K562 (cell line): ENCODE results near the gene PLEKHN1. TPM values are rescaled to one million over a fixed set of nuclear protein-coding genes. Genes with fewer than 3 reads are reported as not detected.

ENCODE experiments used
- BHLHE40 ChIP-seq: IDR thresholded peaks from 2 replicates; pipeline ENCODE4 v1.6.1; 2011; ENCODE audit warnings: low read length, improper control_type of control experiment
- NFE2L1 ChIP-seq: fragments of 450-650 bp; IDR thresholded peaks from 2 replicates; pipeline ENCODE4 v1.6.1; 2016; ENCODE audit warnings: missing genetic modification characterization, low read depth, mild to moderate bottlenecking, missing compliant biosample characterization, moderate library complexity, borderline replicate concordance
- NRF1 ChIP-seq, 2 experiments: fragments of 450-650 bp; IDR thresholded peaks in 1 of 2; conservative IDR thresholded peaks in 1 of 2; 2 replicates each; pipeline ENCODE4 v1.6.1; 2014; ENCODE audit warnings: mild to moderate bottlenecking in 2 of 2
- SMARCE1 ChIP-seq: fragments of 450-650 bp; IDR thresholded peaks from 2 replicates; pipeline ENCODE4 v1.7.1; 2016; ENCODE audit warnings: mild to moderate bottlenecking
- TAF1 ChIP-seq: IDR thresholded peaks from 2 replicates; pipeline ENCODE4 v1.6.1; 2011; ENCODE audit warnings: mild to moderate bottlenecking, low read length, moderate library complexity; ENCODE audit not compliant: insufficient read depth, control insufficient read depth, severe bottlenecking; ENCODE audit errors: extremely low read depth
- U2AF1 ChIP-seq: fragments of 200-400 bp; formaldehyde crosslinking; optimal IDR thresholded peaks from 2 replicates; pipeline ENCODE3; 2017; ENCODE audit warnings: mild to moderate bottlenecking, low read depth, low read length, moderate library complexity
- WHSC1 ChIP-seq: IDR thresholded peaks from one replicate; pipeline ENCODE4 v1.6.1; 2012; ENCODE audit warnings: low read length, control low read depth, inconsistent platforms
- ZNF668 ChIP-seq: fragments of 250-450 bp; sonication (Bioruptor Pico); IDR thresholded peaks from 2 replicates; pipeline ENCODE4 v1.8.0; 2022; ENCODE audit warnings: mild to moderate bottlenecking, inconsistent platforms
- ZSCAN29 ChIP-seq: fragments of 450-650 bp; IDR thresholded peaks from 2 replicates; pipeline ENCODE4 v1.6.1; 2017
- polyA plus RNA-seq, 8 experiments: library from polyadenylated mRNA; depleted of rRNA in 4 of 8; stranded (reverse) in 5 of 8; unstranded in 3 of 8; fragments of >200 nt; fragmentation: Nextera tagmentation in 2 of 8; fragmentation: Illumina TruSeq in 1 of 8; extraction: Ambion mirVana in 2 of 8; extraction: Trizol in 1 of 8; gene quantifications; 2 replicates each; pipeline versions ENCODE4 v1.2.1 to v1.2.3, GENCODE V29; 2011 to 2014; ENCODE audit warnings: inconsistent platforms in 1 of 8, missing spikeins in 1 of 8
- total RNA-seq, 7 experiments: library from RNA; depleted of rRNA in 6 of 7; stranded (reverse); fragments of >200 nt in 6 of 7; fragmentation: Illumina TruSeq in 2 of 7; extraction: Trizol in 2 of 7; gene quantifications; 2 replicates each; pipeline versions ENCODE4 v1.2.1 to v1.2.3, GENCODE V29; 2011 to 2021; ENCODE audit warnings: low replicate concordance in 1 of 7
- TF ChIP-seq, protein P1 (sequence below): fragments of 150-350 bp; IDR thresholded peaks from 2 replicates; pipeline ENCODE4 v1.6.1; 2014; ENCODE audit warnings: low read depth, mild to moderate bottlenecking, low read length, borderline replicate concordance
- TF ChIP-seq, protein P2 (sequence below): fragments of 450-650 bp; formaldehyde crosslinking; IDR thresholded peaks from 2 replicates; pipeline ENCODE4 v1.4.0; 2020; ENCODE audit warnings: mild to moderate bottlenecking, moderate library complexity
- TF ChIP-seq, protein P3 (sequence below), 2 experiments: fragments of 450-650 bp; formaldehyde crosslinking in 1 of 2; IDR thresholded peaks; 2 replicates each; pipeline versions ENCODE4 v1.4.0 to v1.6.1; 2014 to 2020; ENCODE audit warnings: mild to moderate bottlenecking in 2 of 2, borderline replicate concordance in 1 of 2, low read depth in 1 of 2
- TF ChIP-seq, protein P4 (sequence below): sonication (generic); formaldehyde crosslinking; IDR thresholded peaks from 2 replicates; pipeline ENCODE4 v1.9.0; 2022; ENCODE audit warnings: mild to moderate bottlenecking, missing genetic modification reagents

The PLEKHN1 gene
- total and polyA plus RNA-seq, 9 of the 15 experiments (the other 6 are each of a cell fraction or from before 2014, with no cell fraction given): 0.07 to 1.5 (median 0.13) TPM; not detected in 2

DNA sequence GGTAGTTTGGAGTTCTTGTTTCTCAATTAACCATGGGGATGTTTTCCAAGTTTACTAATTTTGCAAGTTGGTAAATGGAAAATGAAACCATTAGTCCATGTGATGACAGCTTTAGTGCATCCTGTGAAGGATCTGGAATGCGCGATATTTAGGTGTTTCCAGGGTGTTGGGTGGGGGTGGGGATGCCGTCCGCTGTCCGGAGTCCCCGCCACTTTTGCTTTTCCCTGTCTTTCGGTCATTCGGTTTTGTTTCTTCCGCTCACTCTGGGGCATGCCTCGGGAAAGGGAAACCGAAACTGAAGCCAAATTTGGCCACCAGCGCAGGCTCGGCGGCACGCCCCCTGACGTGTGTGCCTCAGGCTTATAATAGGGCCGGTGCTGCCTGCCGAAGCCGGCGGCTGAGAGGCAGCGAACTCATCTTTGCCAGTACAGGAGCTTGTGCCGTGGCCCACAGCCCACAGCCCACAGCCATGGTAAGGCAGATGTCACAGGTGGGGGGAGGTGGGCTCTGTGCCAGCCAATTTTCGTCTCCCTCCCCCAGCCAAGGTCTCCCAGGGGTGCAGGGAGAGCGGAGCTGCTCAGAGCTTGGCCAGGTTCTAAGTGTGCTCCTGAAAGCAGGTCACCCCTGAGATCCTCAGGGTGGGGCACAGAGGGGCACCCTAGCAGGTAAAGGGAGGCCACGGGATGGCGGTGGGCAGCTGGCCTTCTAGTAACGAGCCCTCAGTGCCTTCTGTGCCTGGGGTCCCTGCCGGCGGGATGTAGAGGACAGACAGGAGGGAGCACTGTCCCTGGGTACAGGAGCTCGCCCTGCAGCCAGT is 47.0 kb downstream of the PLEKHN1 start, which contains the start of gene ISG15 (continued):
- TF ChIP-seq, protein P1, sequence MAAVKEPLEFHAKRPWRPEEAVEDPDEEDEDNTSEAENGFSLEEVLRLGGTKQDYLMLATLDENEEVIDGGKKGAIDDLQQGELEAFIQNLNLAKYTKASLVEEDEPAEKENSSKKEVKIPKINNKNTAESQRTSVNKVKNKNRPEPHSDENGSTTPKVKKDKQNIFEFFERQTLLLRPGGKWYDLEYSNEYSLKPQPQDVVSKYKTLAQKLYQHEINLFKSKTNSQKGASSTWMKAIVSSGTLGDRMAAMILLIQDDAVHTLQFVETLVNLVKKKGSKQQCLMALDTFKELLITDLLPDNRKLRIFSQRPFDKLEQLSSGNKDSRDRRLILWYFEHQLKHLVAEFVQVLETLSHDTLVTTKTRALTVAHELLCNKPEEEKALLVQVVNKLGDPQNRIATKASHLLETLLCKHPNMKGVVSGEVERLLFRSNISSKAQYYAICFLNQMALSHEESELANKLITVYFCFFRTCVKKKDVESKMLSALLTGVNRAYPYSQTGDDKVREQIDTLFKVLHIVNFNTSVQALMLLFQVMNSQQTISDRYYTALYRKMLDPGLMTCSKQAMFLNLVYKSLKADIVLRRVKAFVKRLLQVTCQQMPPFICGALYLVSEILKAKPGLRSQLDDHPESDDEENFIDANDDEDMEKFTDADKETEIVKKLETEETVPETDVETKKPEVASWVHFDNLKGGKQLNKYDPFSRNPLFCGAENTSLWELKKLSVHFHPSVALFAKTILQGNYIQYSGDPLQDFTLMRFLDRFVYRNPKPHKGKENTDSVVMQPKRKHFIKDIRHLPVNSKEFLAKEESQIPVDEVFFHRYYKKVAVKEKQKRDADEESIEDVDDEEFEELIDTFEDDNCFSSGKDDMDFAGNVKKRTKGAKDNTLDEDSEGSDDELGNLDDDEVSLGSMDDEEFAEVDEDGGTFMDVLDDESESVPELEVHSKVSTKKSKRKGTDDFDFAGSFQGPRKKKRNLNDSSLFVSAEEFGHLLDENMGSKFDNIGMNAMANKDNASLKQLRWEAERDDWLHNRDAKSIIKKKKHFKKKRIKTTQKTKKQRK: no peak
- no peak for TF ChIP-seq NFE2L1 (tag)
- TF ChIP-seq, protein P2, sequence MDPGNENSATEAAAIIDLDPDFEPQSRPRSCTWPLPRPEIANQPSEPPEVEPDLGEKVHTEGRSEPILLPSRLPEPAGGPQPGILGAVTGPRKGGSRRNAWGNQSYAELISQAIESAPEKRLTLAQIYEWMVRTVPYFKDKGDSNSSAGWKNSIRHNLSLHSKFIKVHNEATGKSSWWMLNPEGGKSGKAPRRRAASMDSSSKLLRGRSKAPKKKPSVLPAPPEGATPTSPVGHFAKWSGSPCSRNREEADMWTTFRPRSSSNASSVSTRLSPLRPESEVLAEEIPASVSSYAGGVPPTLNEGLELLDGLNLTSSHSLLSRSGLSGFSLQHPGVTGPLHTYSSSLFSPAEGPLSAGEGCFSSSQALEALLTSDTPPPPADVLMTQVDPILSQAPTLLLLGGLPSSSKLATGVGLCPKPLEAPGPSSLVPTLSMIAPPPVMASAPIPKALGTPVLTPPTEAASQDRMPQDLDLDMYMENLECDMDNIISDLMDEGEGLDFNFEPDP: no peak
- TF ChIP-seq SMARCE1: peak; percentile 70
- peak; percentile 37 for TF ChIP-seq TAF1
- TF ChIP-seq NRF1 (conservative IDR thresholded peaks at IDR 0.05 in 1 of 2, IDR thresholded peaks at IDR 0.05 in 1 of 2): peak; percentile 92 to 93
- no peak for TF ChIP-seq WHSC1
- no peak for TF ChIP-seq ZNF668 (CRISPR knock-in tag)
- no peak for TF ChIP-seq ZSCAN29
- no peak for TF ChIP-seq U2AF1
- peak; percentile 89 for TF ChIP-seq BHLHE40
- TF ChIP-seq, protein P3, sequence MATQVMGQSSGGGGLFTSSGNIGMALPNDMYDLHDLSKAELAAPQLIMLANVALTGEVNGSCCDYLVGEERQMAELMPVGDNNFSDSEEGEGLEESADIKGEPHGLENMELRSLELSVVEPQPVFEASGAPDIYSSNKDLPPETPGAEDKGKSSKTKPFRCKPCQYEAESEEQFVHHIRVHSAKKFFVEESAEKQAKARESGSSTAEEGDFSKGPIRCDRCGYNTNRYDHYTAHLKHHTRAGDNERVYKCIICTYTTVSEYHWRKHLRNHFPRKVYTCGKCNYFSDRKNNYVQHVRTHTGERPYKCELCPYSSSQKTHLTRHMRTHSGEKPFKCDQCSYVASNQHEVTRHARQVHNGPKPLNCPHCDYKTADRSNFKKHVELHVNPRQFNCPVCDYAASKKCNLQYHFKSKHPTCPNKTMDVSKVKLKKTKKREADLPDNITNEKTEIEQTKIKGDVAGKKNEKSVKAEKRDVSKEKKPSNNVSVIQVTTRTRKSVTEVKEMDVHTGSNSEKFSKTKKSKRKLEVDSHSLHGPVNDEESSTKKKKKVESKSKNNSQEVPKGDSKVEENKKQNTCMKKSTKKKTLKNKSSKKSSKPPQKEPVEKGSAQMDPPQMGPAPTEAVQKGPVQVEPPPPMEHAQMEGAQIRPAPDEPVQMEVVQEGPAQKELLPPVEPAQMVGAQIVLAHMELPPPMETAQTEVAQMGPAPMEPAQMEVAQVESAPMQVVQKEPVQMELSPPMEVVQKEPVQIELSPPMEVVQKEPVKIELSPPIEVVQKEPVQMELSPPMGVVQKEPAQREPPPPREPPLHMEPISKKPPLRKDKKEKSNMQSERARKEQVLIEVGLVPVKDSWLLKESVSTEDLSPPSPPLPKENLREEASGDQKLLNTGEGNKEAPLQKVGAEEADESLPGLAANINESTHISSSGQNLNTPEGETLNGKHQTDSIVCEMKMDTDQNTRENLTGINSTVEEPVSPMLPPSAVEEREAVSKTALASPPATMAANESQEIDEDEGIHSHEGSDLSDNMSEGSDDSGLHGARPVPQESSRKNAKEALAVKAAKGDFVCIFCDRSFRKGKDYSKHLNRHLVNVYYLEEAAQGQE (IDR thresholded peaks at IDR 0.05; ENCODE audit: borderline replicate concordance): no peak
- TF ChIP-seq, protein P3 (CRISPR knock-in tag; IDR thresholded peaks at IDR 0.05; ENCODE audit: low read depth): no peak
- TF ChIP-seq, protein P4, sequence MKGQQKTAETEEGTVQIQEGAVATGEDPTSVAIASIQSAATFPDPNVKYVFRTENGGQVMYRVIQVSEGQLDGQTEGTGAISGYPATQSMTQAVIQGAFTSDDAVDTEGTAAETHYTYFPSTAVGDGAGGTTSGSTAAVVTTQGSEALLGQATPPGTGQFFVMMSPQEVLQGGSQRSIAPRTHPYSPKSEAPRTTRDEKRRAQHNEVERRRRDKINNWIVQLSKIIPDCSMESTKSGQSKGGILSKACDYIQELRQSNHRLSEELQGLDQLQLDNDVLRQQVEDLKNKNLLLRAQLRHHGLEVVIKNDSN: peak; percentile 60
